Uterus (tissue), 4 donors: ENCODE measurements around the gene ADD3. TPM values are rescaled to one million over a fixed set of nuclear protein-coding genes. Genes with fewer than 3 reads are reported as not detected.
A peak's percentile ranks its signal among the peaks of the same experiment; 100 is the strongest.

Experiments used
- DNase-seq, 2 donors: peaks; one replicate each; pipeline ENCODE4 v3.0.0-alpha.2; 2019 to 2020
- H3K27ac ChIP-seq, 2 donors: fragments of 200-600 bp; sonication (generic); 1 replicate in 1 of 2; 2 replicates in 1 of 2; pipeline ENCODE4 v1.5.1; 2016 to 2018
- H3K27me3 ChIP-seq, 2 donors: fragments of 200-600 bp; sonication (generic); one replicate each; pipeline ENCODE4 v1.5.1; 2018 to 2019; ENCODE audit warnings: control low read depth in 1 of 2
- H3K36me3 ChIP-seq, 2 donors: fragments of 200-600 bp; sonication (generic); one replicate each; pipeline ENCODE4 v1.5.1; 2019; ENCODE audit warnings: control low read depth in 1 of 2
- H3K4me1 ChIP-seq, 2 donors: fragments of 200-600 bp; sonication (generic); one replicate each; pipeline ENCODE4 v1.5.1; 2018 to 2019; ENCODE audit warnings: control low read depth in 1 of 2
- H3K4me3 ChIP-seq, 2 donors: fragments of 200-600 bp; sonication (generic); 1 replicate in 1 of 2; 2 replicates in 1 of 2; pipeline ENCODE4 v1.5.1; 2018 to 2019; ENCODE audit warnings: mild to moderate bottlenecking in 1 of 2
- H3K9me3 ChIP-seq, 2 donors: fragments of 200-600 bp; sonication (generic); one replicate each; pipeline ENCODE4 v1.5.1; 2019; ENCODE audit warnings: control low read depth in 1 of 2
- POLR2A ChIP-seq, 2 donors: fragments of 450-650 bp; IDR thresholded peaks; one replicate each; pipeline ENCODE4 v1.6.1; 2016; ENCODE audit warnings: antibody characterized with exemption in 2 of 2, mild to moderate bottlenecking in 1 of 2, moderate library complexity in 1 of 2
- intact Hi-C: fragments of 100-400 bp; cut with DNase I; formaldehyde crosslinking; loops from one replicate; pipeline ENCODE4 v1.15.1; 2023; ENCODE audit warnings: low total_unique reads
- total RNA-seq, 4 donors: library from RNA; depleted of rRNA in 3 of 4; stranded (reverse); fragments of >200 nt in 3 of 4; gene quantifications; one replicate each; pipeline versions ENCODE4 v1.1.0 to v1.2.4, GENCODE V29; 2014 to 2023
- TF ChIP-seq, protein P1 (sequence below), 4 experiments: fragments of 200-600 bp in 2 of 4; fragments of 450-650 bp in 2 of 4; sonication (generic) in 2 of 4; IDR thresholded peaks; one replicate each; pipeline ENCODE4 v1.5.1; 2016 to 2019; ENCODE audit warnings: antibody characterized with exemption in 4 of 4, mild to moderate bottlenecking in 2 of 4, moderate library complexity in 1 of 4
- donor health status: DM: yes; HTN: yes; CAD: no.

Gene ADD3
- total RNA-seq, 4 donors from 2014 or later = 55.0 to 935 (median 92.6) TPM

DNA sequence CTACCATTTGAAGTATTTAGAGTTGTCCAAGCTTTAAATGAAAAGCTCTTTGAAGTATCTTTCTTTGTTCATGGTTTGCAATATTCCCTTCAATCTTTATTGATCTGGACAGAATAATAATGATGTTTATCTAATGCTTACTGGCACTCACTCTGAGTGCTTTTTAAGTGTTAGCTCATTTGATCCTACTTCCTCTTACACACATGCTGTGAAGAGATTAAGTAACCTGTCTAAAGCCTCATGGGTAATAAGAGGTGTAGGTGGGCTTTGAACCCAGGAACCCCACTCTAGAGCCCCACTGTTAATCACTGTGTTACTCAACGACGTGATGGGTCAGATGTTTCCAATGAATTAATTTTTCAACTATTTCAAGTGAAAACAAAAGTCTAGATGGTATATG, 31.1 kb upstream of the ADD3 start:
- Histone ChIP-seq H3K9me3 (no peaks in the 10 kb centered on the region), H3K36me3 (no peaks in the 10 kb centered on the region), H3K27ac (no peak overlapping the region), H3K4me3 (no peak overlapping the region), H3K27me3 (no peaks in the 10 kb centered on the region), H3K4me1 (no peaks in the 10 kb centered on the region)
- intact Hi-C loops = no loop called here
- DNase-seq = no peak
- no peak for TF ChIP-seq POLR2A (IDR thresholded peaks at IDR 0.05)
- TF ChIP-seq, protein P1, sequence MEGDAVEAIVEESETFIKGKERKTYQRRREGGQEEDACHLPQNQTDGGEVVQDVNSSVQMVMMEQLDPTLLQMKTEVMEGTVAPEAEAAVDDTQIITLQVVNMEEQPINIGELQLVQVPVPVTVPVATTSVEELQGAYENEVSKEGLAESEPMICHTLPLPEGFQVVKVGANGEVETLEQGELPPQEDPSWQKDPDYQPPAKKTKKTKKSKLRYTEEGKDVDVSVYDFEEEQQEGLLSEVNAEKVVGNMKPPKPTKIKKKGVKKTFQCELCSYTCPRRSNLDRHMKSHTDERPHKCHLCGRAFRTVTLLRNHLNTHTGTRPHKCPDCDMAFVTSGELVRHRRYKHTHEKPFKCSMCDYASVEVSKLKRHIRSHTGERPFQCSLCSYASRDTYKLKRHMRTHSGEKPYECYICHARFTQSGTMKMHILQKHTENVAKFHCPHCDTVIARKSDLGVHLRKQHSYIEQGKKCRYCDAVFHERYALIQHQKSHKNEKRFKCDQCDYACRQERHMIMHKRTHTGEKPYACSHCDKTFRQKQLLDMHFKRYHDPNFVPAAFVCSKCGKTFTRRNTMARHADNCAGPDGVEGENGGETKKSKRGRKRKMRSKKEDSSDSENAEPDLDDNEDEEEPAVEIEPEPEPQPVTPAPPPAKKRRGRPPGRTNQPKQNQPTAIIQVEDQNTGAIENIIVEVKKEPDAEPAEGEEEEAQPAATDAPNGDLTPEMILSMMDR (IDR thresholded peaks at IDR 0.05) = no peak

DNA sequence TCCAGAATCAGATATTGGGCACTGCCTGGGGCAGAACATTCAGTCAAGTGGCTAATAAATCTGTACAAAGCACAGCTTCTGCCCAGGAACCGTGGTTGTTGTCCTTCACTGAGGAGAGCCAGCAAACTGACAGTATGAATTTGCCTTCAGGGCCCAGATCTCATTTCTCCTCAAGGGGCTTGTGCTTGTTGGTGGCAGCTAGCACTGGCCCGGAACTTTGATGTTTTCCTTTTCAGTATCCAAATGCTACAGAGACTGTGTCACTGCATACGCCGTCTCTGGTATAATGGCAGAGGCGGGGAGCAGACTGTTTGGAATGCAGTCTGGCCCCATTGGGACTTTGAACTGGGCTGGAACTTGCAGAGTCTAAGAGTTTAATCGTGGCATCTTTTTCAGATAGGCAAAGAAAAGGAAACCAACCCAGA, 30.4 kb upstream of the ADD3 start:
- no peaks in the 10 kb centered on the region for H3K4me1 ChIP-seq
- no peak overlapping the region for H3K27ac ChIP-seq
- H3K9me3 ChIP-seq = no peaks in the 10 kb centered on the region
- TF ChIP-seq, protein P1 (IDR thresholded peaks at IDR 0.05) = no peak
- no peak for TF ChIP-seq POLR2A (IDR thresholded peaks at IDR 0.05)
- H3K4me3 ChIP-seq = no peak overlapping the region
- no peaks in the 10 kb centered on the region for H3K27me3 ChIP-seq
- H3K36me3 ChIP-seq = no peaks in the 10 kb centered on the region
- no peak for DNase-seq
- intact Hi-C loops = no loop called here

DNA sequence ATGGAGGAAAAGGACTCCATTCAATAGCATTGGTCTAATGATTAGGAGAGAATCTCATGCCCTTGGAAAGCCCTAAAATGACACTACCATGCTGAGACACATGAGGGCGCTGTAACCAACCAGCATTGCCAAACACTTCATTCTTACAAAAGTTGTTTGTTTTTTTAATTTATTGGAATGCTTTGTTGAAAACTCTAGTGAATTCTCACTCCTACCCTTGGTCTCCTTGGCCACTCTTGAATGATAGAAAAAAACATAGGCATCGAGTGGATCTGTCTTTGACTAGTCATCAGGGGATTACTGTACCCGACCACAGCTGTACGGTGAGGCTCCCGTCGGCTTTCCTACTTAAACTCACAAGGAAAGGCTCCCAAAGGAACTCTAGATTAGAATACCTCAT, 29.3 kb upstream of the ADD3 start:
- Histone ChIP-seq H3K9me3 (no peaks in the 10 kb centered on the region), H3K4me3 (no peak overlapping the region), H3K27ac (no peak overlapping the region), H3K27me3 (no peaks in the 10 kb centered on the region), H3K4me1 (no peaks in the 10 kb centered on the region), H3K36me3 (no peaks in the 10 kb centered on the region)
- intact Hi-C loops = no loop called here
- DNase-seq = peak; percentile 24 to 31
- TF ChIP-seq POLR2A (IDR thresholded peaks at IDR 0.05) = no peak
- TF ChIP-seq, protein P1 (IDR thresholded peaks at IDR 0.05) = peak in 3 of 4 experiments; percentile 34 to 48 (median 46)

DNA sequence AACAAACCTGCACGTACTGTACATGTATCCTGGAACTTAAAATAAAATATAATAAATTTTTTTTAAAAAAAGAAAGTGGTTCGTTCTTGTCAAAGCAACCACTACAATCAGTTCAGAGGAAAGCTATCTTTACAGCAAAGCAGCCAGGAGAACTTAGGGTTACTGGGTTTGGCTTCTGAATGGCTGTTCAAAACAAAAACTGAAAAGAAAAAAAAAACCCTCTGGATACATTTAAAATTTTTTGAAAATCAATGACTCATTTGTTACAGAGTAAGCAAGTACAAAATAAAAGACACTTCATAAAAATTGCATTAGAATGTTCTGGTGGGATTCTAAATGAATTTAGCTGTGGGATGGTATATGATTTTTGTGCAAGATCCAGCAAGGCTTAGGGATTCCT, 28.6 kb upstream of the ADD3 start:
- H3K36me3 ChIP-seq = no peaks in the 10 kb centered on the region
- intact Hi-C loops = no loop called here
- no peaks in the 10 kb centered on the region for H3K27me3 ChIP-seq
- no peak overlapping the region for H3K27ac ChIP-seq
- TF ChIP-seq POLR2A (IDR thresholded peaks at IDR 0.05) = no peak
- TF ChIP-seq, protein P1 (IDR thresholded peaks at IDR 0.05) = no peak
- no peak for DNase-seq
- no peaks in the 10 kb centered on the region for H3K9me3 ChIP-seq
- no peaks in the 10 kb centered on the region for H3K4me1 ChIP-seq
- no peak overlapping the region for H3K4me3 ChIP-seq

DNA sequence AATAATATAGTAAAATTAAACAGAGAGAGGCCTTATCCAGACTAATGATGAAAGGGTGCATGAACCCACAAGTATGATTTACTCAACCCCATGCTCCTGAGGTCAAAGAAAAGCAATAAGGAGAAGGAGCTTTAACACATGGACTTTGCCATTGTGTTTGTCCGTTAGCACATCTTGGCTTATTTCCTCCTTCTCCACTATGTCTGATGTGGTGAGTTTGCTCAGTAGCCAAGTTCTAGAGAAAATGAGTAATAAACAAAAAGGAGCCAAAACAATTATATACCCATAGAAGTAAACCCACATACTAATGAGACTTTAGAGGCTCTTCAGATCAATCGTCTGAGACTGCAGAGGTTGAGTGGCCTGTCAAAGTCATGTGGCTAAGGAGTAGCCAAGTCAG, 26.1 kb upstream of the ADD3 start:
- TF ChIP-seq, protein P1 (IDR thresholded peaks at IDR 0.05) = no peak
- TF ChIP-seq POLR2A (IDR thresholded peaks at IDR 0.05) = no peak
- intact Hi-C loops = no loop called here
- Histone ChIP-seq H3K27me3 (no peaks in the 10 kb centered on the region), H3K4me1 (no peaks in the 10 kb centered on the region), H3K27ac (peak overlapping the region; percentile 52 to 59), H3K4me3 (no peak overlapping the region), H3K9me3 (no peaks in the 10 kb centered on the region), H3K36me3 (no peaks in the 10 kb centered on the region)
- no peak for DNase-seq
